Measurements from ENCODE around the gene SSX2.
"Not testable (repeated sequence)": the region's sequence is repeated elsewhere in the genome, so short reads cannot be mapped to it uniquely, and the experiment has no call there.

The SSX2 gene, protein sequence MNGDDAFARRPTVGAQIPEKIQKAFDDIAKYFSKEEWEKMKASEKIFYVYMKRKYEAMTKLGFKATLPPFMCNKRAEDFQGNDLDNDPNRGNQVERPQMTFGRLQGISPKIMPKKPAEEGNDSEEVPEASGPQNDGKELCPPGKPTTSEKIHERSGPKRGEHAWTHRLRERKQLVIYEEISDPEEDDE

DNA sequence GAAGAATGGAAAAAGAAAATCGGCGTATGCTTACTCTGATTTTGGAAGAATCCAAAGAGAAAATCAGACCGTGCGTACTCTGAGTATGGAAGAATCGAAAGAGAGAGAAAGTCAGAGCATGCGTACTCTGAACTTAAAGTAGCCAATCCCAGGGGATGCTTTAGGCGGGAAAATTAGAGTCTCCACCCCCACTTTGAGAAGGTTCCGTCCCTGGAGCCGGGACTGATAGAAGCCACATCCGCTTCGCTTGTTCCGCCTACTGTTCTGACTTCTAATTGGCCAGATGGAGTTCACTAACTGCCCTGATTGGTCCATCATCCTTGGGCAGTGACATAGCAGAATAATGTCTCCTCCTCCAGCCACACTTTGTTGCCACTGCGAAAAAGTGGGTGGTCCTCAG lies at the start of gene SSX2:
Gene SSX2, minus strand, starts transcription at position 101 of the 400 bp plus-strand sequence. CDS start 1,429 bp downstream, outside the sequence.
- not testable (repeated sequence) for DNase-seq

DNA sequence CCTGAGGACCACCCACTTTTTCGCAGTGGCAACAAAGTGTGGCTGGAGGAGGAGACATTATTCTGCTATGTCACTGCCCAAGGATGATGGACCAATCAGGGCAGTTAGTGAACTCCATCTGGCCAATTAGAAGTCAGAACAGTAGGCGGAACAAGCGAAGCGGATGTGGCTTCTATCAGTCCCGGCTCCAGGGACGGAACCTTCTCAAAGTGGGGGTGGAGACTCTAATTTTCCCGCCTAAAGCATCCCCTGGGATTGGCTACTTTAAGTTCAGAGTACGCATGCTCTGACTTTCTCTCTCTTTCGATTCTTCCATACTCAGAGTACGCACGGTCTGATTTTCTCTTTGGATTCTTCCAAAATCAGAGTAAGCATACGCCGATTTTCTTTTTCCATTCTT lies 44.0 kb upstream of the SSX2 start, which contains the start of gene SSX2B:
Gene SSX2B, plus strand, starts transcription at position 301 of the 400 bp plus-strand sequence. CDS start 1,429 bp downstream, outside the sequence.
- not testable (repeated sequence) for DNase-seq

DNA sequence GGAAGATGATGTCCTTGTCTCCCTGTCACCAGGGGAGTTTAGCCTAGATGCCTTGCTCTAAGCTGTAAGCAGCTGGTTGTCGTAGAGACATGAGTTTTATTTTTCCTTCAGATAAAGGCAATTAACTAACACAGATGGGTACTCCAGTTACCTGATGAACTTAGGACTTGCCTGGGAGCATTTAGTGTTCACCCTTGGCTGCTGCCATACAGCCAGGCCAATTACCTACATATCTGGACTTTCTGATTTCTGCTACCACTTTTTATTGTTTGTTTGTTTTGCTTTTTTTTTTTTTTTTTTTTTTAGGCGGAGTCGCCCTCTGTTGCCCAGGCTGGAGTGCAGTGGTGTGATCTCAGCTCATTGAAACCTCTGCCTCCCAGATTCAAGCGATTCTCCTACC lies 14.9 kb downstream of the SSX2 start:
- DNase-seq: not testable (repeated sequence)

DNA sequence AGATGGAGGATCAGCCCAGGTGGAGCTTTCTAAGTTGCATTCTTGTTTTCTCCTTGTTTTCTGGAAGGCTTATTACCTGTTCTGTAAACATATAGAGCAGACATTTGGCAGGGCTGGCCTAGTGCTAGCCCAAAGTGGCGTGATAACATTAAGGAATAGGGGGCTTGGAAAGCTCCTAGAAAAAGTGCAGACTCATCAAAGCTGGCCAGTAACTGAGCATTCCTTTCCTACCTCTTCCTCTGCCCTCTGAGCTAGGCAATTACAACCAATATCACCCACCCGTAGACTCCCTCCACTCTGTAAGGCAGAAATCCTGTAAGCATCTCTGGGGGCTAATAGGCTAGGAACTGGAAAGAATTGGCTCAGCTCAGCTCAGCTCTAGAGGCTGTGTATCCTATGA lies 44.8 kb downstream of the SSX2 start:
- DNase-seq: not testable (repeated sequence)

DNA sequence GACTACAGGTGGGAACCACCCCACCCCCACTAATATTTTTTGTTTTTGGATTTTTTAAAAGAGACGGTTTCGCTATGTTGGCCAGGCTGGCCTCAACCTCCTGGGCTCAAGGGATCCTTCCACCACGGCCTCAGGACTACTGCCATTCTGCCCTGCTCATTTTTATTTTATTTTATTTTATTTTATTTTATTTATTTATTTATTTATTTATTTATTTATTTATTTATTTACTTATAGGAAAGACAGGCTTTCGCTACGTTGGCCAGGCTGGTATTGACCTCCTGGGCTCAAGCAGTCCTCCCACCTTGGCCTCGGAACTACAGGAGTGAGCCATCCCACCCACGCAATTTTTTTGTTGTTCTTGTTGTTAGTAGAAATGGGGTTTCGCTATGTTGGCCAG lies 51.5 kb downstream of the SSX2 start:
- DNase-seq: not testable (repeated sequence)

DNA sequence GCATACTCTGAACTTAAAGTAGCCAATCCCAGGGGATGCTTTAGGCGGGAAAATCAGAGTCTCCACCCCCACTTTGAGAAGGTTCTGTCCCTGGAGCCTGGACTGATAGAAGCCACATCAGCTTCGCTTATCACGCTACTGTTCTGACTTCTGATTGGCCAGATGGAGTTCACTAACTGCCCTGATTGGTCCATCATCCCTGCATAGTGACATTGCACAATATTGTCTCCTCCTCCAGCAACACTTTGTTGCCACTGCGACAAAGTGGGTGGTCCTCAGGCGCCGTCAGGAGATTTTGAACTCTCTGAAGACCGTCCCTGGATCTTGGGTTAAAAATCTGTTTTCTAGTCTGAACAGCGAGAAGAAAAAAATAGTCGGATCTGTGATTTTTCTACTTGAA lies 52.2 kb downstream of the SSX2 start, which contains the start of gene SSX7:
Gene SSX7, minus strand, starts transcription at position 101 of the 400 bp plus-strand sequence. CDS start 1,428 bp downstream, outside the sequence.
- not testable (repeated sequence) for DNase-seq

DNA sequence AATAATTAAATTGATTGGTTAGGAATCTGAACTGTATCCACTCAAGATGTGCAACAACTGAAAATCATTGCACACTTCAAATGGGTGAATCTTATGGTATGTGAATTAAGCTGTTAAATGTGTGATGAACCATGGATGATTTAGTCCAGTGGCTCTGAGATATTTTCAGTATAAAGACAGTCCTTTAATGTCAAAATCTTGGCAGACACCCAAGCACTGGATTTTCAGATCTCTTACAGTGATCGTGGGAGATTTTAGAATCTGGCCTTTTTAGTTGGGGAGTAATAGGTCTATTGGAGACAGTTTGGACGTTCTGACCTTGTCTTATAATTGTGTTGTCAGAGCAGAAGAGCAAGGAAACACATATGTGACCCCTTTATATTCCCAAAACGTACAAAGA lies 56.3 kb downstream of the SSX2 start:
- not testable (repeated sequence) for DNase-seq

DNA sequence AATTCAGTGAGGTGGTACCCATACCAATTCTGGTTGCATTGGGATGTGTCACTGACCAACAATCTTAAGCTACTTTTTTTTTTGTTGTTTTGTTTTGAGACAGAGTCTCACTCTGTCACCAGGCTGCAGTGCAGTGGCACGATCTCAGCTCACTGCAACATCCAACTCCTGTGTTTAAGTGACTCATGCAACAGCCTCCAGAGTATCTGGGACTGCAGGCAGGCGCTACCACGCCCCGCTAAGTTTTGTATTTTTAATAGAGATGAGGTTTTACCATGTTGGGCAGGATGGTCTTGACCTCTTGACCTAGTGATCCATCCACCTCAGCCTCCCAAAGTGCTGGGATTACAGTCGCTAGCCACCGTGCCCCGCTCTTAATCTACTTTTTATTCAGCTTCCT lies 58.0 kb downstream of the SSX2 start:
- not testable (repeated sequence) for DNase-seq
